ENCODE measurements around the gene TUBGCP3.

Gene TUBGCP3

GRCh38 chr13:112453874-112454647, 133.9 kb downstream of the TUBGCP3 start:
- DNase-seq (ENCODE audit: low read depth, low spot score): no peak

DNA sequence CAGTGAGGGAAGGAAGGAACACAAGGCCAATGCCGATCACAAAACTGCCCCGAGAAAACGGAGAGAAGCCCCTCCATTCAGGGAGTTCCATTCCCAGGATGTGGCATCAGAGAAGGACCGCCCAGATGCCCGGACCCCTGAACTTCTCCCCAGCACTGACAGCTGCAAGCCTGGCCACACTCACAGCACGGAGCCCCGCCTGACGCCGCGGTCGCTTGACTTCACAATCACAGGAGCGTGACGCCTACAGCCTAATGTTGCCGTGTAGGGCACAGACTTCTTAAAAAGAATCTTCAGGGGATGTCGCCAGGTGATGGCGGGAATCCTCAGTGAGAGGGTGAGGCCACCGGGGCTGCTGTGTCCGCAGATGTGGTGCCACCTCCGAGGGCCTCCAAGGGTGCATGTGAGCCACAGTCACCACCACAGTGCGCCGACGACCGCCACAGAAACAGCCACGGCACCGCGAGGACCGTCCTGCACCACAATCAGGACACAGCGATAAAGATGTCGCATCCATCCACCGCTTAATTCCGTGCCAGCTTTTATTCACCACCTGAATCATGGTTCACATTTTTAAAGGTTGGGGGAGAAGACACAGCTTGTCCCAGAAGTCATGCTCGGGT, 134.6 kb downstream of the TUBGCP3 start:
- DNase-seq (ENCODE audit: low read depth, low spot score): no peak

- DNase-seq (ENCODE audit: low read depth, low spot score): no peak
Measured at GRCh38 chr13:112452380-112453206, 135.4 kb downstream of the TUBGCP3 start.

- DNase-seq (ENCODE audit: low read depth, low spot score): no peak
Measured at GRCh38 chr13:112451512-112452379, 136.2 kb downstream of the TUBGCP3 start.

GRCh38 chr13:112450904-112451240, 137.1 kb downstream of the TUBGCP3 start:
- no peak for DNase-seq (ENCODE audit: low read depth, low spot score)

GRCh38 chr13:112450118-112450903, 137.6 kb downstream of the TUBGCP3 start:
- DNase-seq (ENCODE audit: low read depth, low spot score): no peak

GRCh38 chr13:112449545-112449930, 138.4 kb downstream of the TUBGCP3 start:
- no peak for DNase-seq (ENCODE audit: low read depth, low spot score)

- no peak for DNase-seq (ENCODE audit: low read depth, low spot score)
Measured at GRCh38 chr13:112448621-112449544, 139.1 kb downstream of the TUBGCP3 start.

DNA sequence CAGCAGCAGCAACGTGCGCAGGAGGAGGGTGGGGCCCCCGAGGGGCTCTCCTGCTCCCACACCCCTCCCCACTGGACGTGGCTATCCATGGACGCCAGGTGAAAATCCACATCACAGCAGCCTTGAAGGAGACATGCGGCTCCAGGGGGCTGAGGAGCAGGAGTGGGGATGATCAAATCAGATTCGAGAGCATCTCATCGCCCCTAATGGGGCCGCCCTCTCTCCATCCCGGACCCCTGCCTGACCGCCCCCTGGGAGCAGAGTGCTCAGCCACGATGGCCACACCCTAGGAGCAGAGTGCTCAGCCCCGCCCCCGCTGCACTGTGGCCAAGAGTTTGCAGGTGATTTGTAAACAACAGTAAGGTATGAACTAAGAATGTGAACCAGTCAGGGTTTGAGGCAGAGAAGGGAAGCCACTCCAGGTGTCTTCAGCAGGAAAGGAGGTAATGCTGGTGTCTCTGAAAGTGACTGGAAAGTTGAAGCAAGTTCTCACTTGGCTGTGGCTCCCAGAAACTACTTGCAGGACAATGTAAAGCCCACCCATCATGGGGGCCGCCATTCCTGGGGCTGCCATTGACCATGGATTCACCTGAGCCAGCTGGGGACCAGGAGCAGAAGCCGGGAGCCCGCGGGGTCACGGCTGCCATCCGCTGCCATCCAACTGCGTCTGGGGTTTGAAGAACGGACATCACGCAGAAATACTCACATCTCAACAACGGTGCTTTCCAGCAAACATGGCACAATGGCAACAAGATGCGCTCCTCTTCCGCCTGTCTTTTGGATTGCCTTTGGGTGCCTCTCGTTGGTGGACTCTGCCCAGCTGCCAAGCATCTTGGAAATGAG, 140.0 kb downstream of the TUBGCP3 start:
- DNase-seq (ENCODE audit: low read depth, low spot score): no peak

DNA sequence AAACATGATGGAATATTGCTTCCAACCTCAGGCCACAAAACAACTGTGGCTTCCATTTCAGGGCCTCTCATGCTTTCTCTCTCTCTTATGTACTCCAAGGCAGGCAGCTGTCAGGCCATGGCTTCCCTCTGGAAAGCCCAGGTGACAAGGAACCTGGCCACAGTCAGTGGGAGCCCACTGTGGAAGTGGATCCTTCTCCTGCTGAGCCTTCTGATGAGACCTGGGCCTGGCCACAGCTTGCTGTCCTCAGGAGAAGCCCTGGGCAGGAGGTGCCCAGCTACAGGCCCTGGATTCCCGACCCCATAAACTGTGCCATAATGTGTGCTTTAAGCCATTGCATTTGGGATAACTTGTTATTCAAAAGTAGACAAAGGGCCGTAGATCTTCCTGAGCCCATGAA, 140.6 kb downstream of the TUBGCP3 start:
- DNase-seq (ENCODE audit: low read depth, low spot score): no peak

GRCh38 chr13:112446867-112447266, 141.1 kb downstream of the TUBGCP3 start:
- no peak for DNase-seq (ENCODE audit: low read depth, low spot score)

GRCh38 chr13:112446347-112446861, 141.5 kb downstream of the TUBGCP3 start:
- no peak for DNase-seq (ENCODE audit: low read depth, low spot score)

- DNase-seq (ENCODE audit: low read depth, low spot score): no peak
Measured at GRCh38 chr13:112445411-112446271, 142.3 kb downstream of the TUBGCP3 start.

- DNase-seq (ENCODE audit: low read depth, low spot score): no peak
Measured at GRCh38 chr13:112444416-112445399, 143.2 kb downstream of the TUBGCP3 start.

GRCh38 chr13:112443995-112444311, 144.0 kb downstream of the TUBGCP3 start:
- peak; percentile 28 for DNase-seq (ENCODE audit: low read depth, low spot score)

- no peak for DNase-seq (ENCODE audit: low read depth, low spot score)
Measured at GRCh38 chr13:112443191-112443994, 144.6 kb downstream of the TUBGCP3 start.

Data from iPS DF 19.7 (cell line).